NCI-H82 treated with DMSO at 0.1 percent for 48 hours (cell line): ENCODE measurements around the gene KCNJ3.
"Not testable (repeated sequence)": the region's sequence is repeated elsewhere in the genome, so short reads cannot be mapped to it uniquely, and the experiment has no call there.

Experiments
- DNase-seq: peaks from one replicate; lab custom pipeline; 2025; ENCODE audit not compliant: unreplicated experiment; lab: John Stamatoyannopoulos, UW

Gene KCNJ3

DNA sequence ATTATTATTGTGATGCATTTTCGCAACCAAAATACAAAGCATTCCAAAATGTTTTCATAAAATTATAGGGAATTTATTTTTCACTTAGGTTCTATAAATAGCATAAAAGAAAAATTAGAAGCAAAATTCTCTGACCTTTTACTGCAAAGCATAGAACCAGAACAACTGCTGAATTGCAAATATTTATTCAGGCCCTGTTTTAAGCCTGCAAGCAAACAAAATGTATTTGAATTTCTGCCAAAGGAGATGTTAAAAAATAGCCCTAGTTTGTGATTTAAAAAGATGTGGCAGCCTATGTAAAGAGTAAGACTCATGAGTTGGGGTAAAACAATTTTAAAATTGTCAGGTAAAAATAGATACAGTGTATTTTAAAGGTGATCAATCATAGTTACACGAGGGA lies 138.1 kb downstream of the KCNJ3 start:
- DNase-seq, result no peak

DNA sequence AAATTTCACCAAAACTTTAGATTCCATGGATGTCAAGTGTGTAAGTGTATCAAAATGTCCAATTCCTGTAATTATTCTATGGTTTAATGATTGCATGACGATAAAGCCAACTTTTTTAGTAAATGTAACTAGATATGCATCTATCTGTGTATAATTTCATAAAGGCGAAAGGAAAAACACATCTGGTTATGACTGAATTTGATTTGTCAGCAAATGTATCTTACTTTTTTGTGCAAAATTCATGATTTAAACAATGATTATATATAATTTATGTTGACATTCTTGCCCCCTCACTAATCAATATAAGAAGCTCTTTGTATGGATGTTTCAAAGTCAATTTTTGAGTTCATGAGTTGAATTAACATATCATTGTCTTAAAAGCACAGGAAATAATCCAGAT lies 138.5 kb downstream of the KCNJ3 start:
- no peak for DNase-seq

DNA sequence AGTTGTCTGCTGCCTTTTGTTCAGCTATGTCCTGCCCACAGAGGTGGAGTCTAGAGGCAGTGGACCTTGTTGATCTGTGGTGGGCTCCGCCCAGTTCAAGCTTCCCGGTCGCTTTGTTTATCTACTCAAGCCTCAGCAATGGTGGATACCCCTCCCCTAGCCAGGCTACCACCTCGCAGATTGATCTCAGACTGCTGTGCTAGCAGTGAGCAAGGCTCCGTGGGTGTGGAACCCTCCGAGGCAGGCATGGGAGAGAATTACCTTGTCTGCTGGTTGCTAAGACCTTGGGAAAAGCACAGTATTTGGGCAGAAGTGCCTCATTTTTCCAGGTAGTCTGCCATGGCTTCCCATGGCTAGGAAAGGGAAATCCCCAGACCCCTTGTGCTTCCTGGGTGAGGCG lies 146.0 kb downstream of the KCNJ3 start:
- no peak for DNase-seq

DNA sequence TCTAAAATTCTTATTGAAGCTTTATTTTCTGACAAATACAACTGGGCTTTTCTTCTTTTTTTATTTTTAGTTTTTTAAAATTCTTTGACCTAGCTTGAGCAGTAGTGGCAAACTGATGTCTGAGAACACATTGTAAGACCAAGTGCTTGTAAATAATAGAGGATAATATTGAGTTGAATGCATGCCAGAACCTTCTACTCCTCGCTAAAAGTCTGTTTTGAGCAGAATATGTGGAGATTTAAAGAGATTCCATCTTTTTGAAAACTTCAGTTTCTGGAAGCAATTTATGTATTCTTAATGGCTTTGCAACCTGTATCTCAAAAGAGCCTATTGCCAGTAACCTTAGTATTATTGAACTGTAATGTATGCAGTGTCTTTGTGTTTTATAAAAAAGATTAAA lies 148.3 kb downstream of the KCNJ3 start:
- no peak for DNase-seq

DNA sequence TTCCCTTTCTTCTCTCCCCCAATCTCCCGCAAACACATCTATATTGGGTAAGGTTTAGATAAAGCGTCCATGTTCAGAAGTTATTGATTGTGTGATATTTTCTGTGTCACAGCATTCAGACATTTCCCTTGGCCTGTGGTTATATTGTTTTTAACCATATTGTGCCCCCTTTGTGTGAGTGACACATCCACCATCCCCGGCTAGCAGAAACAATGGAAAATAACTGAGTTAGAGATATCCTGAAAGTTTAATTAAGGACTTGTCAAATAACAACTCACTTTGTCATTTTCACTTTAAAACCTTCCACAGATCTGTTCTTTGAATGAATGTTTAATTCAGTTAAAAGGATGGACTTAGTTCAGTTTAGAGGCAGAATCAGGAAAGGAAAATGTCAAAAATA lies 151.0 kb downstream of the KCNJ3 start:
- DNase-seq, result no peak

DNA sequence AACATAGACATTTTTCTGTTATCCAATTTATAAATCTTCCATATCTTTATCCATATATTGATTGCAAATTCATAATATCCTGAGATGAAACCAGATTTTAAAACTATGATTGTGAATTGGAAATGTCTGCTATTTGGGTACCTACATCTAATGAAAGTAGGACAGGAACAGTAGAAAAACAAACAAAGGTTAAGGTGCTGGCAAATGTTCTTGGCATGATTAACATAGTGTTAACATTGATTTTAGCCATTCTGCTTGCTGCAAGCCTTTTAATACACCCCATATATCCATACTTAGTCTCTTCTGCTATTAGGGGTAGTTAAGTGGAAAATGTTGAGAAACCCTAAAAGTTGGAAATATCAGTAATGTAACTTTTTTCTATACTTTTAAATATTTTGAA lies 152.0 kb downstream of the KCNJ3 start:
- DNase-seq, result no peak

DNA sequence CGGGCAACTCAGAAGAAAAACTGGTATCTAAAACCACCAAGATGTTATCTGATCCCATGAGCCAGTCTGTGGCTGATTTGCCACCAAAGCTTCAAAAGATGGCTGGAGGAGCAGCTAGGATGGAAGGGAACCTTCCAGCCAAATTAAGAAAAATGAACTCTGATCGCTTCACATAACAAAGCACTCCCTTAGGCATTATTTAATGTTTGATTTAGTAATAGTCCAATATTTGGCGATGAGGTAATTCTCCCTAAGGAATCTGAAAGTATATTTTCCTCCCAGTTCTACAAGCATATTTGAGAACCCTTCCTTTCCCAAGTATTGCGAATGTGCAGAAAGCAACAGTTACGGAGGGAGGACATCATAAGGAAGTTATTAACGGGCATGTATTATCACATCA lies 156.6 kb downstream of the KCNJ3 start:
- DNase-seq, result no peak

DNA sequence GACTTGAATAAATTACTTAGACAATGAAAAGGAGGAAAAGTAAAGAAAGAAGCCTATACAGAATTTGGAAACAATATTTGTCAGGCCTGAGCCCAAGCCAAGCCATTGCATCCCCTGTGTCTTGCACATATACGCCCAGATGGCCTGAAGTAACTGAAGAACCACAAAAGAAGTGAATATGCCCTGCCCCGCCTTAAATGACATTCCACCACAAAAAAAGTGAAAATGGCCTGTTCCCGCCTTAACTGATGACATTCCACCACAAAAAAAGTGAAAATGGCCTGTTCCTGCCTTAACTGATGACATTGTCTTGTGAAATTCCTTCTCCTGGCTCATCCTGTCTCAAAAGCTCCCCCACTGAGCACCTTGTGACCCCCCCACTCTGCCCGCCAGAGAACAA lies 168.7 kb downstream of the KCNJ3 start:
- not testable (repeated sequence) for DNase-seq

DNA sequence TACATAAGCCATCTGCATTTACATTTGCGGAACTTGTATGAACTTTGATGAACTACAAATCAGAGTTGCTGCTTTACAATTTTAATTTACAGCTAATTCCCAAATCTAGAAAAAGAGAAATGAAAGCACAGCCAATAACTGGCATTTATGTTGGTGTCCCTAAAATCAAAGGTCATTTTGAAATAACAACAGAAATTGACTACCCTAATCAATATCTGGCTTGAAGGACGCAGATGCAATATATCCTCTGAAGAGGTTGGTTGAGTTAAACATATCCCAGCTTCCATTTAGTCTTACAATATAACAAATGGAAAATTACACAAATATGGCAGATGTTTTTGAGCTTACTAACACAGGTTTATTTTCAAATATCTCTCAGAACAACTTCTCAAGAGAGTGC lies 177.5 kb downstream of the KCNJ3 start:
- no peak for DNase-seq

DNA sequence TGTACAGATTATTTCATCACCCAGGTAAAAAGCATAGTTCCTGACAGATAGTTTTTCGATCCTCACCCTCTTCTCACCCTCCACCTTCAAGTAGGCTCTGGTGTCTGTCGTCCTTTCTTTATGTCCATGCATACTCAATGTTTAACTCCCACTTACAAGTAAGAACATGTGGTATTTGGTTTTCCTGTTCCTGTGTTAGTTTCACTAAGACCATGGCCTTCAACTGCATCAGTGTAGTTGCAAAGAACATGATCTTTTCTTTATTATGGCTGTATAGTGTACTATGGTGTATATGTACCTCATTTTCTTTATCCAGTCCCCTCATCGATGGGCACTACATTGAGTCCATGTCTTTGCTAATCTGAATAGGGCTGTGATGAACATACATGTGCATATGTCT lies 184.2 kb downstream of the KCNJ3 start:
- no peak for DNase-seq

DNA sequence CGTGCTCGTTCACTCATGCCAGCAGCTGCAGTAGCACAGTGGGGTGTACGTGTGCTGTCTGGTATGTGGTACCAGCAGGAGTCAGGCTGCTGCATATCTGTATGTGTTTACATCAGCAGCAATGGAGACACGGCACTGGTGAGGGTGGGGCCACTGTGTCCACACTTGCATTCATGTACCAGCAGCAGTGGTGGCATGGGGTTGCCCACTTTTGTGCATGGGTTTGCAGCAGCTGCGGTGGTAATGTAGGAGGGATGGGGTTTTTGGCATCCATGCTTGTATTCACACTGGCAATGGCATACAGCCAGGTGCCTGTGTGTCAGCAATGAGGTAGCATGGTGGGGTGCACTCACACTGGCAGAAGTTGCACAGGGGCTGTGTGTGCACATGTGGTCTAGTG lies 187.8 kb downstream of the KCNJ3 start:
- DNase-seq, result no peak

DNA sequence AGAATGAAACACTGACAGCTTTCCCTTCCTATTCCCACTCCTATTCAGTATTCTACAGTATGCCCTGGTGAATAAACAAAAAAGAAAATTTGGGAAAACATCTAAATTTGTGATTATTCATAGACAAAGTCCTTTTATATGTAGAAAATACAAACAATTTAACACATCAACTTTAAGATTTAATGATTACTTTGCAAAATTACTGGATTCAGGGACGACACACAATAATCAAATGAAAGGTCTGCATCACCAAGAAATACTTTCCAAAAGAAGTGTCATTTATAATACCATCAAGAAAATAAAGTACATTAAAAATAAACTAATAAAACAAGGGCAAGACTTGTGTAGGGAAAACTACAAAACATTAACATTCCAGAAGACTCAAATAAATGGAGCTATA lies 199.8 kb downstream of the KCNJ3 start:
- no peak for DNase-seq

DNA sequence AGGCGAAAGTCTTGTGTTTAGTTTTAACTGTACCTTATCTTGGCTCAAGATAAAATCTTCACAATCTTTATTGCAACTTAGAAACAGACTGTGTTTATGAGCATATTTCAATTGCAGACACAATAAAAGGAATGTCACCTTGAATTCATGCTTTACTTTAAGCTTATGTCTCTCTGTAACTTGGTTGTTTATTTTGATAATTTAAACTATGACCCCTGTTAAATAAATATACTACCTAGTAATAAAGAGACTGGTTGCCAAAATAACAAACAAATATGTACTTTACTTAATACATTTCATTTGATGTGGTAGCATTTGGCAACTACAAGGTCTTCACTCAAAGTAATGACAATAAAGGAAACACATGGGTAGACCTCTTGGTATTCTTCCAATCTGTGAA lies 202.6 kb downstream of the KCNJ3 start:
- no peak for DNase-seq
